HCT116 (cell line): ENCODE measurements around the gene FCHO1.

Source experiments
- ATF3 ChIP-seq: IDR thresholded peaks from 2 replicates; pipeline ENCODE4 v1.6.1; 2012
- CEBPB ChIP-seq: IDR thresholded peaks from 2 replicates; pipeline ENCODE4 v1.6.1; 2012; ENCODE audit warnings: low read depth
- EZH2 ChIP-seq: fragments of 200-600 bp; sonication (generic); IDR thresholded peaks from 2 replicates; pipeline ENCODE4 v1.6.1; 2017; ENCODE audit warnings: antibody characterized with exemption, mixed run types
- EZH2phosphoT487 ChIP-seq: fragments of 200-600 bp; IDR thresholded peaks from 2 replicates; pipeline ENCODE4 v1.6.1; 2018; ENCODE audit warnings: antibody characterized with exemption, borderline replicate concordance
- JUND ChIP-seq: IDR thresholded peaks from 2 replicates; pipeline ENCODE4 v1.6.1; 2012
- POLR2A ChIP-seq: IDR thresholded peaks from 2 replicates; pipeline ENCODE4 v1.7.0; 2011; ENCODE audit warnings: borderline replicate concordance; ENCODE audit not compliant: insufficient read depth, insufficient read length; ENCODE audit errors: extremely low read depth
- POLR2AphosphoS5 ChIP-seq: IDR thresholded peaks from 2 replicates; pipeline ENCODE4 v1.6.1; 2011; ENCODE audit warnings: mild to moderate bottlenecking, low read depth, low read length, moderate library complexity
- YY1 ChIP-seq: IDR thresholded peaks from 2 replicates; pipeline ENCODE4 v1.6.1; 2011; ENCODE audit warnings: low read length, low read depth, moderate library complexity, mild to moderate bottlenecking; ENCODE audit not compliant: insufficient replicate concordance; ENCODE audit errors: extremely low read depth
- ZFX ChIP-seq: fragments of 450-650 bp; IDR thresholded peaks from 2 replicates; pipeline ENCODE4 v1.6.1; 2017
- TF ChIP-seq, protein P1 (sequence below): IDR thresholded peaks from 2 replicates; pipeline ENCODE4 v1.6.1; 2011; ENCODE audit warnings: mild to moderate bottlenecking, low read length, moderate library complexity; ENCODE audit not compliant: insufficient replicate concordance; ENCODE audit errors: extremely low read depth
- TF ChIP-seq, protein P2 (sequence below): IDR thresholded peaks from 2 replicates; pipeline ENCODE4 v1.6.1; 2012
- TF ChIP-seq, protein P3 (sequence below), 3 experiments: fragments of 200-600 bp in 1 of 3; sonication (generic) in 1 of 3; IDR thresholded peaks in 2 of 3; conservative IDR thresholded peaks in 1 of 3; 2 replicates each; pipeline ENCODE4 v1.5.1; 2012 to 2017; ENCODE audit warnings: low read depth in 2 of 3, low read length in 2 of 3, antibody characterized with exemption in 1 of 3, borderline replicate concordance in 1 of 3, control low read depth in 1 of 3, mild to moderate bottlenecking in 1 of 3, mixed read lengths in 1 of 3, mixed run types in 1 of 3, moderate library complexity in 1 of 3; ENCODE audit not compliant: insufficient read depth in 1 of 3

- TF ChIP-seq, protein P1, sequence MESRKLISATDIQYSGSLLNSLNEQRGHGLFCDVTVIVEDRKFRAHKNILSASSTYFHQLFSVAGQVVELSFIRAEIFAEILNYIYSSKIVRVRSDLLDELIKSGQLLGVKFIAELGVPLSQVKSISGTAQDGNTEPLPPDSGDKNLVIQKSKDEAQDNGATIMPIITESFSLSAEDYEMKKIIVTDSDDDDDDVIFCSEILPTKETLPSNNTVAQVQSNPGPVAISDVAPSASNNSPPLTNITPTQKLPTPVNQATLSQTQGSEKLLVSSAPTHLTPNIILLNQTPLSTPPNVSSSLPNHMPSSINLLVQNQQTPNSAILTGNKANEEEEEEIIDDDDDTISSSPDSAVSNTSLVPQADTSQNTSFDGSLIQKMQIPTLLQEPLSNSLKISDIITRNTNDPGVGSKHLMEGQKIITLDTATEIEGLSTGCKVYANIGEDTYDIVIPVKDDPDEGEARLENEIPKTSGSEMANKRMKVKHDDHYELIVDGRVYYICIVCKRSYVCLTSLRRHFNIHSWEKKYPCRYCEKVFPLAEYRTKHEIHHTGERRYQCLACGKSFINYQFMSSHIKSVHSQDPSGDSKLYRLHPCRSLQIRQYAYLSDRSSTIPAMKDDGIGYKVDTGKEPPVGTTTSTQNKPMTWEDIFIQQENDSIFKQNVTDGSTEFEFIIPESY, result no peak
- TF ChIP-seq POLR2AphosphoS5 (no peak), ATF3 (no peak), YY1 (no peak), ZFX (no peak), EZH2 (no peak), EZH2phosphoT487 (no peak), CEBPB (no peak), POLR2A (no peak), JUND (no peak)
- TF ChIP-seq, protein P2, sequence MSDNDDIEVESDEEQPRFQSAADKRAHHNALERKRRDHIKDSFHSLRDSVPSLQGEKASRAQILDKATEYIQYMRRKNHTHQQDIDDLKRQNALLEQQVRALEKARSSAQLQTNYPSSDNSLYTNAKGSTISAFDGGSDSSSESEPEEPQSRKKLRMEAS, result no peak
- TF ChIP-seq, protein P3, sequence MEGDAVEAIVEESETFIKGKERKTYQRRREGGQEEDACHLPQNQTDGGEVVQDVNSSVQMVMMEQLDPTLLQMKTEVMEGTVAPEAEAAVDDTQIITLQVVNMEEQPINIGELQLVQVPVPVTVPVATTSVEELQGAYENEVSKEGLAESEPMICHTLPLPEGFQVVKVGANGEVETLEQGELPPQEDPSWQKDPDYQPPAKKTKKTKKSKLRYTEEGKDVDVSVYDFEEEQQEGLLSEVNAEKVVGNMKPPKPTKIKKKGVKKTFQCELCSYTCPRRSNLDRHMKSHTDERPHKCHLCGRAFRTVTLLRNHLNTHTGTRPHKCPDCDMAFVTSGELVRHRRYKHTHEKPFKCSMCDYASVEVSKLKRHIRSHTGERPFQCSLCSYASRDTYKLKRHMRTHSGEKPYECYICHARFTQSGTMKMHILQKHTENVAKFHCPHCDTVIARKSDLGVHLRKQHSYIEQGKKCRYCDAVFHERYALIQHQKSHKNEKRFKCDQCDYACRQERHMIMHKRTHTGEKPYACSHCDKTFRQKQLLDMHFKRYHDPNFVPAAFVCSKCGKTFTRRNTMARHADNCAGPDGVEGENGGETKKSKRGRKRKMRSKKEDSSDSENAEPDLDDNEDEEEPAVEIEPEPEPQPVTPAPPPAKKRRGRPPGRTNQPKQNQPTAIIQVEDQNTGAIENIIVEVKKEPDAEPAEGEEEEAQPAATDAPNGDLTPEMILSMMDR (IDR thresholded peaks at IDR 0.05 in 2 of 3, conservative IDR thresholded peaks at IDR 0.05 in 1 of 3; ENCODE audit: borderline replicate concordance in 1 of 3, insufficient read depth in 1 of 3, low read depth in 2 of 3, low read length in 2 of 3), result no peak
Measured at GRCh38 chr19:17721821-17722220, 29.5 kb upstream of the FCHO1 start.
